ENCODE results near the gene IMMP2L.

The IMMP2L gene

DNA sequence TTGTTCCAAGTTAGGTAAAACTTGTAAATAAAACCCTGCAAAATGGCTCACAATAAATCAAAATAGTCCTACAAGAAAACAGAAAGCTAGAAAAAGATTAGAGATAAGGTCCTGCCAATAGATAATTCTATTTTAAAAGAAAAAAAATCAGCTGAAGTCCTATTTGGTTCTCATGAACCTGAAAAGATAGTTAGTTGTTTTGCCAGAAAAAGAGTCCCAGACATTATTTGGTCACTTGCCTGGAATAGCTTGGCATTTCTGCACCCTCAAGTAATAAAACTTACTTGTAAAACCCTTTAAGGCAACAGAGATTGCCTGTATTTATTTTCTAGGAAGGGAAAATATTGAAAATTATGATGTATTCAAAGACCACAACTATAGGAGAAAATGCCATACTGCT lies 423.7 kb downstream of the IMMP2L start:
- no peak for DNase-seq

DNA sequence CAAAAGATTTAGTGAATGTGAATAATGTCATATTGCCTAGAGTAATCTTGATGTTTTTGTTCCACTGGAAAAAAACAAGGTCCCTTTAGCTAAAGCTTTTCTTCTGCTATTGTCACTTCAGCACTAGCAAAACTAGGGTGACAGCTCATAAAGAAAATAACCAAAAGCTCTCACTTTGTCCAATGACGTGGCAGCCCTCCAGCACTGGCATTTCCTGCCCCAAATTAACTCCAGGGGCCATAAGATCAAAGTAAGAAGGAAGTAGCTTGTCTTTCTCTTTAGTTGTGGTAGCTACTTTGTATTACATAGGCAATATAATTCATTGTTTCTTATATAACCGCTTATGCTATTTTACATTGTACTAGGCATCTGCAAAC lies 424.1 kb downstream of the IMMP2L start:
- no peak for DNase-seq

DNA sequence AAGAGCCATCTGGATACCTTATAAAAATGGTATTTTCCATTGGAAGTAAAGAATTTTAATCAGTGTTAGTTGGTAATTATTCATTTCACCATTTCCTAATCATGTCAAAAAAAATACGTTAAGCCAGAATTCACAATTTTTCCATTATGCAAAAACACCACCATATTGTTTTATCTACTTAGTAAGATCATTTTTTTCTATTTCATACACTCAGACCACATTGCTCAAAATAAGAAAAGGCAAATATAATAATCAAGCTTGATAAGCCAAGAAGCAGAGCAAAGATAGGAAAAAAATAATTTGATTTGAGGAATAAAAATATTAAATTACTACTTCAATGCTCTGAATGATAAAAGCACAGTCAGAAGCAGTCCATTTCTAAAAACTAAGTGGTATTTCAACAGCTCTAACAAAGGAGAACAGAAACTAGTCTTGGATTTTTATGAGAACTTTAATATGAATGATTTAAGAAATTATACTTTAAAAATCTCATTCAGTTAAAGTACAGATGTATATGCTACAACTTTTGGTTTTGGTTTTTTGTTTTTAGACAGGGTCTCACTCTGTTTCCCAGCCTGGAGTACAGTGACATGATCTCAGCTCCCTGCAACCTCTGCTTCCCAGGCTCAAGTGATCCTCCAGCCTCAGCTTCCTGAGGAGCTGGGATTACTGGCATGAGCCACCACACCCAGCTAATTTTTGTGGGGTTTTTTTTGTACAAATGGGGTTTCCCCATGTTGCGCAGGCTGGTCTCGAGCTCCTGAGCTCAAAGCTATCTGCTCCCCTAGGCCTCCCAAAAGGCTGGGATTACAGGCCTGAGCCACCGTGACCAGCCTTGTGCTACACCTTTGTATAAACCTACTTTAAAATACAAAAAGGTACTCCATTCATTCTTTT lies 424.7 kb downstream of the IMMP2L start:
- no peak for DNase-seq

DNA sequence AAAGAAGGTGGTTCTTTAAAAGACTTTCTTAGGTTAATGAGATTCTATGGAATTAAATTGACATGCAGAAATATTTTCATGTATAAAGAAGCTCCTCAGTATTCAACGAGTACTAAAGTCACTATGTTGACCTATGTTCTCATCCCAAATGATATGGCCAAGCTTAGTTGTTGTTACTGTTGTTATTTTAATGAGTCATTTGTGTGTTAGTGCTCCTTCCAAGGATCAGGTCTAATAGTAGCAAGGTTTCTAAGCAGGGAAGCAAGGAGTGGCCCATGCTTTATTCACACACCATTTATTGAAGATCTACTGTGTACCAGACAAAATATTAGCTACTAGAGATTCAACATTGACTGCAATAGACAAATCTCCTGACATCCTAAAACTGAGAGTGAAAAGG lies 429.5 kb downstream of the IMMP2L start:
- DNase-seq: no peak

DNA sequence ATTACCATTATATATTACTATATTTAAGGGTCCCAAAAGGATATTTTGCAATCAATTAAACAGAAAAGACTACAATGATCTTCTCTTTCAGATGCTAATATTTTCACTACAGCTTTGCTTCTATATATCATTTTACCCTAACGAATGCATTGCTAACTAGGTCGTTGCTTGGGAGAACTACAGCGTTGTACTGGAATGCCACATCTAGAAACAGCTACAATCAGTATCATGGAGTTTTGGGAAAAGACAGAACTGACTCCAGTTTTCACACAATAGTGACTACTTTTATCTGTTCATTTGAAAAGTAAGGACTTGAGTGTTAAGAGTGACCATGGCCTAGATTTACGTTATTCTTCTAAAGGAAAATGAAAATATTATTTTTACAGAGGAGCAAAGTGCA lies 432.9 kb downstream of the IMMP2L start:
- no peak for DNase-seq

DNA sequence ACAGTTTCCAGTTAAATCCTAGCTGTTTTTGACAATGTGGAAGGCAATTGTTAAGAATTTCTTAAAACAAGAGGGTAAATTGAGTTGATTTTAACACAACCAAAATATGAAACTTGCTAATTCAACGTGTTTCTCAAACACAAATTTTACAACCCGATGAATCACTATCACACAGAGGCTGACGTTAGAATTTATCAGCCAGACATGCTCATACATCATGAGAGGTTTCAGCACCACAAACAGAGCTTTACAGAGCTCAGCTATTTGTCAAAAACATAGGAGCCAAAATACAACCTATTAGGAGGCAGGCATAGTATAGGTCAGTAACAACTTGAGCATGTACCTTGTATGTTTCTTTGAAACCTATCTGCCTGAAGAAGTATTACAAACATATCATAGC lies 435.3 kb downstream of the IMMP2L start:
- DNase-seq: no peak

DNA sequence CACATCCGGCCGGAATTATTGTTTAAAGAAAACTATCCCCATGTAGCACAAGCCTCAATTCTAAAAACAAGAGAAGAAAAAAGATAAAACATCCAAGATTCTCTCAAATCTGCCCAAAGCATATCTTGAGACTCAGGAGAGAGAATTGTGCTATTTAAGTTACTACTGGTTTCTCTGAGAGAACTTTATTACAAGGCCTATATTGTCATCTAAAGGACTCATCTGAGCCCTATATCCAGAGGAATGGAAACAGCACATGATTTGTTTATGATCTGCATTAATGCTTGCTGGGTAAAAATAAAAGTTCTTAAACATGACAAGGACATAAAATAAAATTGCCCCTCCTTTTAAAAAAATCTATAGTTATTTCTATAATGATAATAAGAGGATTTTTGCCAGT lies 446.3 kb downstream of the IMMP2L start:
- no peak for DNase-seq

DNA sequence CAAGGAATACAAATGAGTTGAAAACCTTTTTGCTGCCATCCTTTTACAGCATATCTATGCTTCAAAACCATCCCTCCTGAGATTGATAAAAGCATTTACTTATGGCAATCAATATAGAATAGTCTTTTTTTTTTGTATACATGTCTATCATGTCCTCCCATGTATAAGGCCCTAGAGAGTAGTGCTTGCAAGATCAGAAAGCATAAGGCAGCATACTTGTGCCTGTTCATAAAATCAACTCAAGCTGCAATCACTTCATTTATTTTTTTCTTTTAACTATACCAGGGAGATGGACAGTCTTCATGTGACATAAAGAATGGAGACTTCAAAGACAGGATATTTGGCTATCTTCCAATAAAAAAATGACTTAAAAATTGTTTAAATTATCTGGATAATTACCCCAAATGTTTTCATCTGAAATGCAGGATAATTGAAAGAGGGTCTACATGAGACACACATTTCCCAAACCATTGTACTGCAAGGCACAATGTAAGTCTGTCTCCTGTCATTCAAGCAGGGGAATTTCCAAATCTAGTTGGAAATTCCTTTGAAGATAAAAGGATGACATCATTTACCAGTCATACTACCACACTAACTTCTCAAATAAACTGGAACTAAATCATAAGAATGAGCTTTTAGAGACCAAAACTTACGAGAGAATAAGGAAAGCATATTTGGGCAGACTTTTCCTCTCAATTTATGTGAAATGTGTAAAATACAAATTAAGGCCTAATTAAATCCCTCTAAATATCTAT lies 448.9 kb downstream of the IMMP2L start:
- DNase-seq: no peak

DNA sequence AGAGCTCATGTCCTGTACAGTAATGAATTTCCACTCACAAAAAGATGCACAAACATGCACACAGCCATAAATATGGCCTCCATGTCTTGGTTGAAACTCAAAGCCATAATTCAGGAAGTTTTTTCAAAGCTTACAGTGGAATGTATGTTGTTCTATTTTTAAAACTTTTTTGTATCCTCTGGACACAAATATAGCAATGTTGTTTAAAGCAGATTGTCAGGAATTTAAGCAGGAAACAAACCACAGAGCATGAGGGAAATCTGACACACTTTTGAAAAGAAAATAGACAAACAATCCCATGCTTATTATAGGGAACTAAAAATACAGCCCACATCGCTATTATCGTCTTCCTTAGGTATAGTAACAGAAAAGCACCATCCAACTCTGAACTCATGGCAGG lies 449.9 kb downstream of the IMMP2L start:
- DNase-seq: no peak

DNA sequence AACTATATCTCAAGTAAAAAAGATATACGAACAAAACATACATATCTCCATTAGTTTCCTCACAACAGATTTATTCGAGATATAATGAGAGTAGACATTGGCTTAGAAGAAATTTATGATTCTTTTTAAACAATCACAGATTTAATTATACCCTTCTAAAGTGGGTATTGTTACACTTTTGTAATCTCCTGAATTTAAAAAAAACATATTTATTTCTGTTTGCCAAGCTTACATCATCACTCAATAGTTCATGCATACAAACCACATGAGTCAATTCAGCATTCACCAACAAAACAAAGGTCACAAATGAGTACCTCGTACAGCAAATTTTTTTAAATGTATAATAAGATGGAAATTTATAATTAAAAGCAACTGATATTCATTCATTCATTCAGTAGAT lies 453.8 kb downstream of the IMMP2L start:
- DNase-seq: no peak

DNA sequence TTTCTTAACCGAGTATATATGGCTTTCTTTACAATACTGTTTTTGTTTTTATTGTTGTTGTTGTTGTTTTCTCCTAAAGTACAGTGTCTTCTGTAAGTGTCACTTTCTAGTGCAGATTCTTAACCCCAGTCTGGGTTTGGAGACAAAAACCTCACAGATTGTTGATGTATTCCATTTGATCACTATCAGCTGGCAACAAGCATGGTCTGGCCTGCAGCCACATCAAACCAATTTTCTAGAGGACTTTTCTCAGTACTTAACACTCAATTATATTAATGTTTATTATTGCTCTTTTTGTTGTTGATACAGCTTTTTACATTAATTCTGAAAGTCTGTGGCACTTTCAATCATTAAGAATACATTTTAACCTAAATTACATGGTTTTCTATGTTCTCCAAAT lies 454.3 kb downstream of the IMMP2L start:
- DNase-seq: no peak

DNA sequence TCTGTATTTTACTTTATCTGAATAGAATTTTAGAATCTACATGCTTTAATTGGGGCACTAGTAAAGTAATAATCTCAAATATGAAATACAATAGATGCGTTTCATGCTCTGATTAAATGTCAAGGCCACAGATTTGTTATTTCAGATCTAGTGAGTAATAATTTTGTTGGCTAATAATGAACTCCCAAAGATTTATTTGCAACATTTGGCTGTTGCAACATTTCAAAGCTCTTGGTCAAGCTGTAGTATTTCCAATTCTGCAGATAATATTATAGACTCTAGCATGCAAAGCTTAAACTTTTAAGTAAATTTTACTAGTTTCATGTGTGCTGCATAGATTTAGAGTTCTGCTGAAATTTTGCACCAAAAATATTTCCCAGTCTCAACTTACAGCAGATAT lies 454.7 kb downstream of the IMMP2L start:
- DNase-seq: no peak

DNA sequence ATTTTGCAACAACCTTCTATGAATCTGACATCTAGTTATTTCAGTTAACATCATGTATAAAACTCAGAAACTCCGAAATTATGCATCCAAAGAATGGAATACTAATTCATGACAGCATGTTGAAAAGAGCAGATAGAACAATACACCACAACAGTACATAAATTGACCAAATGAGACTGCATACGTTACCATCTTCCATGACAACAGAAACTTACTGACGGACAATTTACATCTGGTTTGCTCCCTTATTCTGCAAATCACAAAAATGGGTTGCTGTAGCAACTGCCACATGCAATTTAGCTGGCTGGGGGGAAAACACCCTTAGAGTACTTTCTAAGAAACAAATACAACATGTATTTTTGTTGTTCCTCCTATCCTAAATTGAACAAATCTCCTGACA lies 457.0 kb downstream of the IMMP2L start:
- DNase-seq: no peak

DNA sequence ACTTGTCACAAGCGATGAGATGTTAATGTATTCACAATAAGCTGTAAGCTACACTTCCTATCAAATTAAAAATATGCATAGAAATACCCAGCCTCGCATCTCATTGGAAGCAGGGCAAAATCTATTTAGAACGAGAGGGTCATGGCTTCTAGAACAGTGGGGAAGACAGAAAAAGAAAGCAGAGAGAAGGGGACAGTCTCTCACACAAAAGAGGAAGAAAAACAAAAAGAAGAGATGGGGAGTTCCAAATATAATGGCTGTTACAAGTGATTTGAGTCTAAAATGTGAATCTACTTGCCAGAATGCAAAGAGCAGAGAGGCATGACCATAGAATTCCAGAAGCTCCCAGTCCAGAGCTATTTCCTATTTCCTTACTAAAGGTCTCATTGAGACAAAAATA lies 457.6 kb downstream of the IMMP2L start:
- DNase-seq: no peak

DNA sequence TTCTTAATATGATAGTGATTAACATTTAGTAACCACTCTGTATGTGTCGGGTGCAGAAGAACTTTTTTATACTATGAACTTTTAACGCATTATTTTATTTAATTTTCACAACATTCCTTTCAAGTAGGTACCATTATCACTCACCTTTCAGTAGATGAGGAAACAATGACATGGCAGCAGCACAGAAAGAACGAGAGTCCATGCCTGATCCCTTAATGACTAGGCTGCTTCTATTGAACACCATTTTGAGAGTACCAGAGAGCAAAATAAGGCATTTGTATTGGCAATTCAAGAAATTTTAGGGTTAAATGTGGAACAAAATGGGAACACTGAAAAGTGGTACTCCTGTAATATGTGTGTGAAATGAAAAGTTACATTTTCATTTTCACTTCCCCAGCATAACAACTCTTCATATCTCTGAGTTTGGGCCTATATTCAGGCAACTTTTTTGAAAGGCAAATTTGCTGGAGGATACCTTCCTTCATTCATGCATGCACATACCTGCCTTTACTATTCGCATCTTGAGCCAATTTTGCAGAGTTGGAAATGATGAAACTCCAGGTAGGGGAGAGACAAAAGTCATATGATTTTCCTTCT lies 458.5 kb downstream of the IMMP2L start:
- no peak for DNase-seq

DNA sequence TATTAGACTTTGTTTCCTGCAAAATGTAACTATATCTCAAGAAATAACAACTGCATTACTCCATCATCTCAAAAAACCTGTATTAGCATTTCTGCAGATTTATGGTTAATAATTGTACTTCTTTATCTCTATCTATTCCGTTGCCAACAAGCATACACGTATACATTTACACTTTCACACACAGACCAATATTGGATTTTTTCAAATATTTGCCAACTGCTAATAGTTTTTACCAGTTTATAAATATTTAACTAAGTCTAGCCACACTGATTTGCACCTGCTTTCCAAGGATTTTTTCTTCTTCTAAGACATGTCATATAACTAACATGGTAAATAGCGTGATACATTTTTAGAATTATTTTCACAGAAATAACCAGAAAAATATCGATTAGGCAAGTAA lies 459.2 kb downstream of the IMMP2L start:
- DNase-seq: no peak

DNA sequence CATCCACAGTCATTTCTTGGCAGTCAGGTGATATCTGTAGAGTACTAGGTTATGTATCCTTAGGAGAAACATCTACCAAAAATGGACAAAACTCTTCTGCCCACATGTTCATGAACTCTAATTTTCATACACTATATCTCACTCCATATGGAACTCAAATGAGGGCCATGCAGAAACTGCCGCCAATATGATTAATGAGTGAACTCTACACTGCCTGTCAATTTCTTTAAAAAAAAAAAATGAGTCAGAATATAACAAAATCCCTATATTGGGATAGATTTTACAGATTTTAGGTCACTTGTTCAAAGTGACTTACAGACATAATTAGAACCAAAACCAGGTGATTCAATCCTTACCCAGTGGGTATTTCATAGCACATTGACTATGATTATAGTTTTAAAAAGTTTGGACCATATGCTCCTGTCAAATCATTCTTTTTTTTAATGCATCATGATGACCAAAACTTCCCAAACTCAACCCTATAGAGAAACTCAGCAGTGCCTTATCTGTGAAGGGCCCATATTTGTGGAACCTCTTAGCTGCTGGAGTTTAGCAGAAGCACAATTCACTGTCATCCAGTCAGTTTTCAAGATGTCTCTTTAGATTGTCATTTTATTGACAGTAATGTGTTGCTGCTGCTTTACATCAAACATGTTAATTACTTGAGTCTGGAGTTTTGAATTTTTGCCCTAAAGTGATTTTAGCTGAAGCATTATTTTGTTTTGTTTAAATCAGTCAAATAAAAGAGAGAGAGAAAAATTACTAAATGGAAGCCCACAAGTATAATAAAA lies 460.2 kb downstream of the IMMP2L start:
- no peak for DNase-seq

DNA sequence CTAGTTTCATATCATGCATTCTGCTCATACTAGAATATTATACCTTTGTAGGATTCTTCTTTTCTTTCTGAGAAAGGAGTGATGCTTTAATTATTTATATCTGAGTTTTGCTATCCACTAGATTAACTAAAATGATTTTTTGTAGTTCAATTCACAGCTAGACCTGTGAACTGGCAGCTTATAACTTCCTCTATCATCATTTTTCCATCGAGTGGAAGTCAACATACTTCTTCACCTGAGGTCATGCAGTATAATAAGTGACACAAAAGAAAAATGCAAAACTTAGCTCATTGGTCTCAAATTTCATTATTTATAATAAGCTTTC lies 463.4 kb downstream of the IMMP2L start:
- no peak for DNase-seq

DNA sequence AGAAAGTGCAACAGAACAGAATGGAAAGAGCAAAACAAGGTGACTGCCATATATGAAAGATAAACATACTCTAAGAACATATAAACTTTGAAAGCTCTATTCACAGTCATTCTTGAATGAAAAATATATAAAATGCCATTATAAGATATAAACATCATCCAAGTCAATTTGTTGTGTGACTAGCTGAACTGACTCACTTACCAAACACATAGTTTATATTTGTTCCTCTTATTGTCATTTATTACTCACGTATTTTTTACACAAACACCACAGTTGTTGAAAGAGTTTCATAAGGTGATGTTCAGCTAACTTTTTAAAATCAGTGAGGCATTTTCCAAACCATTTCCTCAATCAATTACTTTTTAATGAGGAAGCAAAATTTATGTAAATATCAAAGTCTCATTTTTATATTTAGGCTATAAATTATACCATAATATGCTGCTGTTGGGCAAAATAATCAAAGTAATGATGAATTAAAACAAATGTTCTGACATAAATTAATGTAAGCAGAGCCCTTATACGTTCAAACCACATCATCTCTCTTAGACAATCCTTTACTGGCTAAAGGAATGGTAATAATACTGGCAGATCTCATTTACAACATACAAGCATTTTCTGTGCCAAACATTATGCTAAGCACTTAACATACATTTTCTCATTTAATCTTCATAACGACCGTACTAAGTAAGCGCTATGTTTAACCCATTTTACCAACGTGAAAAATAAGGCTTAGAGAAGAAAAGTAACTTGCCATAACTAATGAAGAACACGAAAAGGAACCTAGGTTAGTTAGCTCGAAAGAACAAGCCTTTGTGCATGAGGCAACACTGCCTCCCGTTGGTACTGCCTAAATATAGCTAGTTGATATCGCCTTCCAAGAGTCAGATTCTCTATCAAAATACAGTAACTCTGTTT lies 464.0 kb downstream of the IMMP2L start:
- DNase-seq: peak; percentile 12

DNA sequence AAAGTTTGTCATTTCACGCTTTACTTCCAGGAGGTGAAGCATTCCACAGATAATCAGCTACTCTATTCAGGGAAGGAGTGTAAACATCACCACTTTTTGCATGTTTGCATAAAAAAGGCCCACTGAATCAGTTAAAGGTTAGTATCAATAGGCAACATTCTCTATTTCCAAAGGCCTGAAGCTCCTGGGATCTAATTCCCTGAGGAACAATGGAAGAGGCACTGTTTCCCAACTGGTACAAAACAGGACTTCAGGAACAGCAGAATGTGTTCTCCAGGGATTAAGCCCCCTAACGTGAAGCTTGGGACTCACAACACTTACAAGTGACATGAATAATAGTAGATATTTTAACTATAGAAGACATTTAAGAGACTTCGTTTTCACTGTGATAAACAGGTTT lies 465.3 kb downstream of the IMMP2L start:
- no peak for DNase-seq

DNA sequence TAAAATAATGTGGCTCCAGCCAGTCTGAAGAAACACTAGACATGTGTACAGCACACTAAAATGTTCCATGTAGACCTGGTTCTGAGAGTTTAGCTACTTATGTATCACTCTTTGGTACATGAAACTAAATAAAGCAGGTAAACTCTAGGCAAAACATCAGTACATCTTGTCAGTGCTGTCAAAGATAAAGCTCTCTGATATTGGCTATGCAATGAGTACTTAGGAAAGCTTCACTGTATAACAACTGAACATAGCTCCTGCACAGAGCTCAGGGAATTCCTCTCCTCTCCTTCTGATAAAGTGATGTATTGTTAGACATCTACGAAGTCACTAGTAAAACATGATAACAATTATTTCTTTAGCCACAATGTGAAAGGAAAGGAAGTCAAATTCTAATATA lies 467.9 kb downstream of the IMMP2L start:
- DNase-seq: no peak

DNA sequence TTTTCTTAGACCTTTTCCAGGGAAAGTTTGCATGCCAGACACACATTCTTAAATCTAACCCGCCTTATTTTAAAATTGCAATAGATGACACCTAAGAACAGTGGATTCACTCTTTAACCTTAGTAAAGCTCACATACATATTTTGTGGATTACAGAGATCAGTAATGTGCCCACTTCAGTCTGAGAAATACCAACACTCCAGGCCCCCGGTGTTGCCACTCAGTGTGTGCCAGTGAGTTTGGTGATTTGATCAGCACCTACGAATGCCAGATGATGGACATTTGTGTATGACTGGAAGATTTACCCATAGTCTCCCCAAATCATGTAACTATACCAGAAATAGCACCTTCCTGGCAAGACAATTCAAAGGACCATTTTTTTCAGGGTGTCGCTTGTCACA lies 468.8 kb downstream of the IMMP2L start:
- DNase-seq: no peak
